Hepatocyte (in vitro differentiated cells): ENCODE measurements around the gene AURKAIP1. TPM values are rescaled to one million over a fixed set of nuclear protein-coding genes. Genes with fewer than 3 reads are reported as not detected.

Experiments
- DNase-seq: peaks from one replicate; pipeline ENCODE4 v3.0.0-alpha.2; 2016; ENCODE audit warnings: low spot score
- H2AFZ ChIP-seq: fragments of 200-600 bp; sonication (generic); 2 replicates; pipeline ENCODE4 v1.6.0; 2016; ENCODE audit warnings: antibody characterized with exemption, mild to moderate bottlenecking
- H3K27ac ChIP-seq: fragments of 200-600 bp; sonication (generic); 2 replicates; pipeline ENCODE4 v1.5.1; 2016; ENCODE audit warnings: mild to moderate bottlenecking
- H3K27me3 ChIP-seq: fragments of 200-600 bp; sonication (generic); 2 replicates; pipeline ENCODE4 v1.6.1; 2016
- H3K36me3 ChIP-seq: fragments of 200-600 bp; sonication (generic); replicated peaks from 2 replicates; pipeline ENCODE4 v1.5.1; 2016; ENCODE audit warnings: low read depth; ENCODE audit not compliant: insufficient read depth
- H3K4me1 ChIP-seq: fragments of 200-600 bp; sonication (generic); 2 replicates; pipeline ENCODE4 v1.5.1; 2016; ENCODE audit warnings: mild to moderate bottlenecking, moderate library complexity; ENCODE audit not compliant: insufficient read depth
- H3K4me2 ChIP-seq: fragments of 200-600 bp; sonication (generic); 2 replicates; pipeline ENCODE4 v1.6.0; 2016
- H3K4me3 ChIP-seq: fragments of 200-600 bp; sonication (generic); 2 replicates; pipeline ENCODE4 v1.5.1; 2016; ENCODE audit warnings: mild to moderate bottlenecking
- H3K79me2 ChIP-seq: fragments of 200-600 bp; sonication (generic); 2 replicates; pipeline ENCODE4 v1.6.0; 2017; ENCODE audit warnings: mild to moderate bottlenecking
- H3K9me2 ChIP-seq: fragments of 200-600 bp; sonication (generic); replicated peaks from 2 replicates; pipeline ENCODE4 v1.6.0; 2017; ENCODE audit warnings: mild to moderate bottlenecking; ENCODE audit not compliant: insufficient read depth
- H3K9me3 ChIP-seq: fragments of 200-600 bp; sonication (generic); 2 replicates; pipeline ENCODE4 v1.5.1; 2016; ENCODE audit warnings: low read depth, mild to moderate bottlenecking
- H4K20me1 ChIP-seq: fragments of 200-600 bp; sonication (generic); 2 replicates; pipeline ENCODE4 v1.6.0; 2016; ENCODE audit warnings: mild to moderate bottlenecking; ENCODE audit not compliant: insufficient read depth, poor library complexity, severe bottlenecking
- CTCF ChIP-seq: fragments of 200-600 bp; sonication (generic); IDR thresholded peaks from 2 replicates; pipeline ENCODE4 v1.5.1; 2016; ENCODE audit warnings: antibody characterized with exemption, mild to moderate bottlenecking; ENCODE audit not compliant: poor library complexity
- EZH2 ChIP-seq: fragments of 200-600 bp; sonication (generic); IDR thresholded peaks from 2 replicates; pipeline ENCODE4 v1.6.1; 2016; ENCODE audit warnings: antibody characterized with exemption, mild to moderate bottlenecking, borderline replicate concordance
- EZH2phosphoT487 ChIP-seq: fragments of 200-600 bp; sonication (generic); IDR thresholded peaks from one replicate; pipeline ENCODE4 v1.6.1; 2018; ENCODE audit warnings: antibody characterized with exemption, mild to moderate bottlenecking, low read depth, moderate library complexity; ENCODE audit not compliant: unreplicated experiment, severe bottlenecking
- WGBS: methylation state at CpG from one replicate; pipeline ENCODE4 v1.1.6; 2016; ENCODE audit warnings: low lambda C conversion rate; ENCODE audit errors: missing lambda C conversion rate; 5-methylcytosine and 5-hydroxymethylcytosine counted together
- polyA plus RNA-seq: library from polyadenylated mRNA; unstranded; fragments of >200 nt; fragmentation: Nextera tagmentation; extraction: Ambion mirVana; gene quantifications from 2 replicates; pipeline ENCODE4 v1.2.1, GENCODE V29; 2016
- total RNA-seq: library from RNA; depleted of rRNA; stranded (reverse); fragments of >200 nt; gene quantifications from 2 replicates; pipeline ENCODE4 v1.2.3, GENCODE V29; 2014

AURKAIP1 gene
- total and polyA plus RNA-seq, 2 experiments from 2014 or later, result 92.9 to 238 TPM

GRCh38 chr1:1340791-1341548 is 34.0 kb downstream of the AURKAIP1 start:
- peaks cover 23% of the 10 kb centered on the region for H4K20me1 ChIP-seq
- H3K79me2 ChIP-seq, result peaks cover 34% of the 10 kb centered on the region

GRCh38 chr1:1340185-1340584 is 34.8 kb downstream of the AURKAIP1 start:
- 92% methylated on average over 11 of the region's 23 CpGs for WGBS
- TF ChIP-seq CTCF, result no peak
- TF ChIP-seq EZH2phosphoT487, result no peak
- TF ChIP-seq EZH2, result no peak
- no peaks in the 10 kb centered on the region for H3K36me3 ChIP-seq

More at GRCh38 chr1:1340791-1341548, 34.0 kb downstream of the AURKAIP1 start:
- 96% methylated on average over 35 of the region's 36 CpGs for whole genome bisulfite sequencing
- H3K27ac ChIP-seq, result no peak overlapping the region
- no peak overlapping the region for H3K4me3 ChIP-seq
- H3K27me3 ChIP-seq, result no peaks in the 10 kb centered on the region
- DNase-seq, result no peak
- H3K9me2 ChIP-seq, result no peaks in the 10 kb centered on the region
- TF ChIP-seq CTCF (no peak), EZH2phosphoT487 (no peak), EZH2 (no peak)
- peaks cover 18% of the 10 kb centered on the region for H3K4me1 ChIP-seq
- H3K4me2 ChIP-seq, result no peak overlapping the region
- H3K9me3 ChIP-seq, result no peaks in the 10 kb centered on the region
- no peaks in the 10 kb centered on the region for H3K36me3 ChIP-seq
- no peak overlapping the region for H2AFZ ChIP-seq

GRCh38 chr1:1338278-1338677 is 36.7 kb downstream of the AURKAIP1 start:
- Histone ChIP-seq H3K79me2 (peaks cover 7% of the 10 kb centered on the region), H4K20me1 (peaks cover 1% of the 10 kb centered on the region), H3K27ac (no peak overlapping the region), H3K9me3 (no peaks in the 10 kb centered on the region), H3K4me3 (no peak overlapping the region), H3K4me1 (no peaks in the 10 kb centered on the region), H3K4me2 (no peak overlapping the region), H3K36me3 (no peaks in the 10 kb centered on the region), H2AFZ (no peak overlapping the region), H3K27me3 (no peaks in the 10 kb centered on the region), H3K9me2 (no peaks in the 10 kb centered on the region)
- DNase-seq, result no peak
- TF ChIP-seq EZH2, result no peak
- TF ChIP-seq EZH2phosphoT487, result no peak
- TF ChIP-seq CTCF, result no peak
- 97% methylated on average over 36 of the region's 36 CpGs for WGBS

More at GRCh38 chr1:1340185-1340584, 34.8 kb downstream of the AURKAIP1 start:
- Histone ChIP-seq H3K27me3 (no peaks in the 10 kb centered on the region), H3K4me1 (peaks cover 10% of the 10 kb centered on the region), H3K79me2 (peaks cover 26% of the 10 kb centered on the region), H3K9me2 (no peaks in the 10 kb centered on the region), H3K4me2 (no peak overlapping the region), H4K20me1 (peaks cover 19% of the 10 kb centered on the region), H2AFZ (no peak overlapping the region), H3K9me3 (no peaks in the 10 kb centered on the region), H3K4me3 (no peak overlapping the region), H3K27ac (no peak overlapping the region)
- no peak for DNase-seq
